EL (cell line): ENCODE results near the gene ADGRA3.
"Not testable (repeated sequence)": the region's sequence is repeated elsewhere in the genome, so short reads cannot be mapped to it uniquely, and the experiment has no call there.

Experiments
- DNase-seq: peaks from one replicate; pipeline ENCODE4 v3.0.0-alpha.2; 2016

Gene ADGRA3

GRCh38 chr4:22428441-22428840 is 87.4 kb downstream of the ADGRA3 start:
- no peak for DNase-seq

- DNase-seq = no peak
Measured at GRCh38 chr4:22427675-22428074, 88.2 kb downstream of the ADGRA3 start.

GRCh38 chr4:22420291-22420690 is 95.6 kb downstream of the ADGRA3 start:
- DNase-seq = no peak

- DNase-seq = no peak
Measured at GRCh38 chr4:22417408-22417807, 98.5 kb downstream of the ADGRA3 start.

GRCh38 chr4:22416403-22416802 is 99.5 kb downstream of the ADGRA3 start:
- DNase-seq = peak; percentile 5

- DNase-seq = no peak
Measured at GRCh38 chr4:22414833-22415232, 101.0 kb downstream of the ADGRA3 start.

GRCh38 chr4:22413471-22413870 is 102.4 kb downstream of the ADGRA3 start:
- DNase-seq = no peak

GRCh38 chr4:22412013-22412412 is 103.9 kb downstream of the ADGRA3 start:
- no peak for DNase-seq

GRCh38 chr4:22410645-22411247 is 105.1 kb downstream of the ADGRA3 start:
- no peak for DNase-seq

- no peak for DNase-seq
Measured at GRCh38 chr4:22408474-22408873, 107.4 kb downstream of the ADGRA3 start.

- DNase-seq = no peak
Measured at GRCh38 chr4:22407361-22407760, 108.5 kb downstream of the ADGRA3 start.

GRCh38 chr4:22398671-22399070 is 117.2 kb downstream of the ADGRA3 start:
- no peak for DNase-seq

GRCh38 chr4:22391551-22391950 is 124.3 kb downstream of the ADGRA3 start:
- DNase-seq = peak; percentile 31

- peak; percentile 70 for DNase-seq
Measured at GRCh38 chr4:22389240-22389870, 126.5 kb downstream of the ADGRA3 start.

- DNase-seq = peak; percentile 73
Measured at GRCh38 chr4:22385611-22386011, 130.3 kb downstream of the ADGRA3 start.

GRCh38 chr4:22384154-22384553 is 131.7 kb downstream of the ADGRA3 start:
- DNase-seq = no peak

GRCh38 chr4:22382216-22382615 is 133.7 kb downstream of the ADGRA3 start:
- DNase-seq = not testable (repeated sequence)

- no peak for DNase-seq
Measured at GRCh38 chr4:22372986-22373385, 142.9 kb downstream of the ADGRA3 start.

GRCh38 chr4:22369901-22370562 is 145.8 kb downstream of the ADGRA3 start:
- DNase-seq = no peak

GRCh38 chr4:22363787-22364186 is 152.1 kb downstream of the ADGRA3 start:
- DNase-seq = no peak

- DNase-seq = peak; percentile 30
Measured at GRCh38 chr4:22363036-22363435, 152.8 kb downstream of the ADGRA3 start.

- peak; percentile 10 for DNase-seq
Measured at GRCh38 chr4:22356987-22357596, 158.8 kb downstream of the ADGRA3 start.

- peak; percentile 12 for DNase-seq
Measured at GRCh38 chr4:22348410-22348809, 167.5 kb downstream of the ADGRA3 start.

- no peak for DNase-seq
Measured at GRCh38 chr4:22345678-22346077, 170.2 kb downstream of the ADGRA3 start.
